ENCODE results near the gene SPRED1. TPM values are rescaled to one million over a fixed set of nuclear protein-coding genes. Genes with fewer than 3 reads are reported as not detected.

The SPRED1 gene
- total RNA-seq, 2 experiments from 2014 or later, result 0.03 to 0.05 TPM

GRCh38 chr15:38266247-38266986, 13.8 kb downstream of the SPRED1 start:
- Histone ChIP-seq H3K4me1 (ENCODE audit: insufficient read depth, low read length) (no peaks in the 10 kb centered on the region), H3K27ac (ENCODE audit: low read depth in 1 of 2, low read length in 2 of 2) (no peak overlapping the region), H3K4me3 (ENCODE audit: low read length) (no peak overlapping the region), H3K9me3 (ENCODE audit: control insufficient read depth in 1 of 2, insufficient read depth in 1 of 2, low read length in 2 of 2) (no peaks in the 10 kb centered on the region), H3K27me3 (ENCODE audit: control insufficient read depth in 1 of 2, insufficient read depth in 2 of 2, low read length in 2 of 2) (no peaks in the 10 kb centered on the region), H3K36me3 (ENCODE audit: insufficient read depth, low read length) (no peaks in the 10 kb centered on the region)
- no peak for DNase-seq
- ATAC-seq (ENCODE audit: poor library complexity), result no peak
- ChIA-PET POLR2A (interaction anchor here (1.5 kb wide), 1 partner anchor 15 kb away, joined by 6 read pairs; no protein-coding TSS in a partner anchor), CTCF (no interaction called here)
- no peaks in the 10 kb centered on the region for H3K36me3 Mint-ChIP-seq (ENCODE audit: low read depth)
- H3K27me3 Mint-ChIP-seq, result no peaks in the 10 kb centered on the region
- intact Hi-C loops (cut with DNase I, micrococcal nuclease), result no loop called here
- TF ChIP-seq CTCF (IDR thresholded peaks at IDR 0.05), result no peak
- H3K4me3 Mint-ChIP-seq, result no peak overlapping the region
- no peaks in the 10 kb centered on the region for H3K9me3 Mint-ChIP-seq
- H3K4me1 Mint-ChIP-seq (ENCODE audit: low read depth), result no peaks in the 10 kb centered on the region
- H3K27ac Mint-ChIP-seq, result no peak overlapping the region

GRCh38 chr15:38267421-38268022, 14.9 kb downstream of the SPRED1 start:
- no peaks in the 10 kb centered on the region for H3K4me1 Mint-ChIP-seq (ENCODE audit: low read depth)
- H3K36me3 ChIP-seq (ENCODE audit: insufficient read depth, low read length), result no peaks in the 10 kb centered on the region
- H3K36me3 Mint-ChIP-seq (ENCODE audit: low read depth), result no peaks in the 10 kb centered on the region
- H3K27me3 ChIP-seq (ENCODE audit: control insufficient read depth in 1 of 2, insufficient read depth in 2 of 2, low read length in 2 of 2), result no peaks in the 10 kb centered on the region
- no peak for DNase-seq
- ChIA-PET CTCF (no interaction called here), POLR2A (no interaction called here)
- H3K4me3 Mint-ChIP-seq, result no peak overlapping the region
- no peak overlapping the region for H3K4me3 ChIP-seq (ENCODE audit: low read length)
- no peaks in the 10 kb centered on the region for H3K9me3 Mint-ChIP-seq
- no peak overlapping the region for H3K27ac ChIP-seq (ENCODE audit: low read depth in 1 of 2, low read length in 2 of 2)
- TF ChIP-seq CTCF (IDR thresholded peaks at IDR 0.05), result no peak
- intact Hi-C loops (cut with DNase I, micrococcal nuclease), result no loop called here
- H3K4me1 ChIP-seq (ENCODE audit: insufficient read depth, low read length), result no peaks in the 10 kb centered on the region
- no peaks in the 10 kb centered on the region for H3K9me3 ChIP-seq (ENCODE audit: control insufficient read depth in 1 of 2, insufficient read depth in 1 of 2, low read length in 2 of 2)
- H3K27me3 Mint-ChIP-seq, result no peaks in the 10 kb centered on the region
- H3K27ac Mint-ChIP-seq, result no peak overlapping the region
- ATAC-seq (ENCODE audit: poor library complexity), result no peak

GRCh38 chr15:38271144-38271543, 18.5 kb downstream of the SPRED1 start:
- Histone ChIP-seq H3K4me1 (ENCODE audit: insufficient read depth, low read length) (no peaks in the 10 kb centered on the region), H3K9me3 (ENCODE audit: control insufficient read depth in 1 of 2, insufficient read depth in 1 of 2, low read length in 2 of 2) (no peaks in the 10 kb centered on the region), H3K27me3 (ENCODE audit: control insufficient read depth in 1 of 2, insufficient read depth in 2 of 2, low read length in 2 of 2) (no peaks in the 10 kb centered on the region), H3K4me3 (ENCODE audit: low read length) (no peak overlapping the region), H3K27ac (ENCODE audit: low read depth in 1 of 2, low read length in 2 of 2) (no peak overlapping the region), H3K36me3 (ENCODE audit: insufficient read depth, low read length) (no peaks in the 10 kb centered on the region)
- Mint-ChIP-seq H3K36me3 (ENCODE audit: low read depth) (no peaks in the 10 kb centered on the region), H3K4me1 (ENCODE audit: low read depth) (no peaks in the 10 kb centered on the region), H3K4me3 (no peak overlapping the region), H3K27ac (no peak overlapping the region), H3K9me3 (no peaks in the 10 kb centered on the region), H3K27me3 (no peaks in the 10 kb centered on the region)
- CTCF ChIA-PET, result no interaction called here
- DNase-seq (no peak), ATAC-seq (ENCODE audit: poor library complexity) (no peak)
- POLR2A ChIA-PET, result no interaction called here
- intact Hi-C loops (cut with DNase I, micrococcal nuclease), result no loop called here
- TF ChIP-seq CTCF (IDR thresholded peaks at IDR 0.05), result no peak

All from CD4-positive, alpha-beta T cell (primary cell).